GM19438 (cell line): Measurements from ENCODE around the gene PLXDC2.

Experiments
- ATAC-seq: cut with Tn5 transposase; IDR thresholded peaks from one replicate; pipeline ENCODE4 v1.9.1; 2021; ENCODE audit warnings: low read depth; ENCODE audit not compliant: unreplicated experiment

PLXDC2 gene

GRCh38 chr10:19848226-19848985 is 32.2 kb downstream of the PLXDC2 start:
- no peak for ATAC-seq

GRCh38 chr10:19853831-19854230 is 37.6 kb downstream of the PLXDC2 start:
- no peak for ATAC-seq

GRCh38 chr10:19857876-19858275 is 41.6 kb downstream of the PLXDC2 start:
- ATAC-seq = no peak

- ATAC-seq = no peak
These were observed 43.9 kb downstream of the PLXDC2 start for GRCh38 chr10:19860107-19860506.

DNA sequence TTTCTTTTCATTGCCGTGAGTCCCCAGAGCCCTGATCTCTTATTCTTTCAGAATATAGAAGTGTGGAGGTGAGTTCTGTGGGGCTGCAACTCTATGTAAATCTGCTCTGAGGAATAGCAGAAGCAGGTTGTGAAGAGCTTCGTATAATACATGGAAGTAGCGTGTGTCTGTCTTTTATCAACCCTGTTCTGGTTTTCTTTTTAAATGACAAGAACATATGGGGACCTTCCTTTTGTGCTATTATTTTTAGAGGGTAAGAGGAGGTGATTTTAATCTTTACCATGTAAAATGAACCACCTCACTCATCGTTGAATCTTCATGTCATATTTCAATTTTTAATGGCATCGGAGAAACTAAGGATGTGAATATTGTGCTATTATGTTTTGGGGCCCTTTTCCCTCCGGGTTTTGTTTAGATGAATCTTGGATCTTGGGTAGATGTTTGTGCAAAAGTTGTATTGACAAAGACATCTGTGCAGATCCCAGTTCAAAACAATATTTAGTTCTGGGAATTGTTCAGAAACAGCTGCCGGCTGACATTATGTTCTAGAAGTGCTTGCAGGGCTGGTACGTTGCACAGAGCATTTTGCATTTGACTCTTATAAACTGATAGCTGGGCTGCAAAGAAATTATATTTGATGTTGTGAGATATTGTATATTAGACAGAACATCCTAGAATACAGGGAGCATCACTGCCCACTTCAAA is 46.7 kb downstream of the PLXDC2 start:
- no peak for ATAC-seq

DNA sequence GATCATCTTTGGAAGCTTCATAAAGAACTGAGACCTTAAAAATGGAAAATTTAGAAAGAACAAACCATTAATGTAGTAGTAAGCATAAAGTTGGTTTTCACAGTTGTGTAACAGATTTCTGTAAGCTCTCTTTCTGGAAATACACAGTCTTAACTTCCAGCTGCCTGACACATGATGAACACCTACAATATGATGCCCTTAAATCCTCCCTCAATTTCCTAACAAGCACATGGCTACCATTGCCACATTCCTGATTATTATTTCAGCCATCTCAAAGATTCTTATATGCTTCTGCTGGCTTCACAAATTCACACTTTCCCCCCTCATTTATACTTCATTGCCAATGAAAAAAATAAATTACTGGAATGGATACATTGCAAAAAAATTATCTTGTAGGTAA is 49.4 kb downstream of the PLXDC2 start:
- ATAC-seq = no peak

GRCh38 chr10:19869370-19869769 is 53.1 kb downstream of the PLXDC2 start:
- ATAC-seq = no peak

- ATAC-seq = no peak
These were observed 56.5 kb downstream of the PLXDC2 start for GRCh38 chr10:19872504-19873271.

DNA sequence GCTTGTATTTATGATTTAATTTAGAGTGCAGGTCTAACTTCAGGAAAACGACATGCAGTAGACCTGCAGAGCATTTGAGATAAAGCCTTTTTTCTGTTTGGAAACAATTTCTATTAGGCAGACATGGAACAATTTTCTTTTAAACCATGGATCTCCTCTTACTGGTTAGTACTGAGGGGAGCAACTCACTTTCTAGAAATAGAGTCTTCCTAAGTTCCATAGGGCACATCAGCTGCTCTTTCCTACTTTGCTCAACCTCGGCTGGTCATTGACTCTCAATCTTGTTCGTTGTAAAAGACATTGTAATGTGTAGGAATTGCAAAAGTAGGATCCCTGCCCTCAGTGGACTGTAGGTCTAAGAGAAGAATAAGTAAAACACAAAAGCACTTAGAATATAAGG is 58.0 kb downstream of the PLXDC2 start:
- no peak for ATAC-seq

DNA sequence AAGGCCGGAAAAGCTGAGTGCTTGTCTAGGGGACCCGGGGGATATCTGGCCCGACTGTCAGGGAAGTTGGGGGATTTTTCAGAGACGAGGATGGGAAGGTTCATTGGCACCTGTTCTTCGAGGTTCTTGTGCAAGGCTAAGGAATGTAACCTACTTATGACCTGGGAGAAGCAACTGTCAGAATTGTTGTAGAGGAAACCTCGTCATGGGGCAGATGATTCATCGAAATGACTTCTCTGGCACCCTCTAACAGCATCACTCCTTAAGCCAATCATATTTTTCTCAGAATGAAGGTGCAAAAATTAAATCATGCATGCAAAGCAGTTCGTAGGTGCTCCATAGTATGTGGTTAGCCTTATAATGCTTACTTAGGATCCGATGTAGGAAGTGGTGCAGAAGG is 58.6 kb downstream of the PLXDC2 start:
- no peak for ATAC-seq

- no peak for ATAC-seq
These were observed 60.3 kb downstream of the PLXDC2 start for GRCh38 chr10:19876570-19876969.

GRCh38 chr10:19877466-19878255 is 61.4 kb downstream of the PLXDC2 start:
- ATAC-seq = no peak

DNA sequence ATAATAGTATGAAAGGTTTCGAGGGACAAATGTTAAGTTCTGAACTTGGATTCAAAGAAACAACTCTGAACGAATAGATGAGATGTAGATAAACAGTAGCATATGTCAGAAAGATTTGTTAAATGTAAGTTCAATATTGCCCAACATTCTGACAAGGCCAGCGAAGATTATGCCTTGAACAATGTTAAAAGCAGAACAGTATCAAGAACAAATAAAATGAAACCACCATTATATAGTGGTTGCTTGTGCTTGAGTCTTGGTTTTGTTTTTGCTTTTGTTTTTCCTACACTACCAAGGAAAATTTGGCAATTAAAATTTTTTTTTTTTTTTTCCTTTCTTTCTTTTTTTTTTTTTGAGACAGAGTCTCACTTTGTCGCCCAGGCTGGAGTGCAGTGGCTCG is 66.4 kb downstream of the PLXDC2 start:
- ATAC-seq = no peak

DNA sequence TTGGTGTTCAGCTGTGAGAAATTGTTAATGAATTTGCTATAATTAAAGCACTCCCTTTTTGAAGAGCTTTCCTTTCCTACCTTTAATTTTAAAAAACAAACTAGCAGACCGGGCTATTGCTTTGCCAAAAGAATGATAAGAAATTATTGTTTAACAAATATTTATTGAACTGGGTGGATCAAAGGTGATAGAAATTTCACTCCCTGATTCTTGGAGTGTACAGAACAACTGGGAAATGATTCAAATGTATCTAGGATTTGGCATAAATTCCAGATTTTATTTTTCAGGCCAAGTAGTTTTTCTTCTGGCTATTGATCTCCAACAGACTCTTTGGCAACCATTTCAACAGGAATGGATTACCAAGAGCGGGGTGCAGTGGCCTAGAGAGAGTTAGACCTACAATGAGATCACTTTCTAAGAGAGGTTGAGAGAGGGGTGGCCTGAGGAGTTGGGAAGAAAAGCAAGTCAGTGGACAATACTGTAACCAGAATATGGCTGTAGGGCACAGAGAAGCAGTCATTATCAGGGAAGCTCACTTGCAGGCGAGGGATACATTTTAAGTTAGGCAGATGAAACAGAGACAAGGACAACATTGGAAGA is 71.9 kb downstream of the PLXDC2 start:
- ATAC-seq = no peak

DNA sequence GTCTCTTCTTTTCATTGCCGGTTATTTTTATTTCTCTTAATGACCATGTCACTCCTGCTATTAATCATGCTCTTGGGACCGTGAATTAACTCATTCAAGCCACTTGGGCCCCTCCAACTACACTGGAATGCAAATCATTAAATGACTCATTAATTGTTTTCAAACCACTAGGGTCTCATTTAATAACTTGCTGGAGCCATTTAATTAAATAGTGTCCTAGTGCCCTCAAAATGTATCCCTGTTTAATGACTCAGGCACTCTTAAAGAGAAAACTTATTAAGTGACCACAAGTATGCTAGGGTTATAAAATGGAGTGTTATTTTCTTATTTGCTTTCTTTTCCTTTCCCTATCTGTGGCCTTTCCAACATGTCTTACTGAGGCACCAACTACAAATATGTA is 73.0 kb downstream of the PLXDC2 start:
- no peak for ATAC-seq

- no peak for ATAC-seq
These were observed 75.2 kb downstream of the PLXDC2 start for GRCh38 chr10:19891429-19891828.

DNA sequence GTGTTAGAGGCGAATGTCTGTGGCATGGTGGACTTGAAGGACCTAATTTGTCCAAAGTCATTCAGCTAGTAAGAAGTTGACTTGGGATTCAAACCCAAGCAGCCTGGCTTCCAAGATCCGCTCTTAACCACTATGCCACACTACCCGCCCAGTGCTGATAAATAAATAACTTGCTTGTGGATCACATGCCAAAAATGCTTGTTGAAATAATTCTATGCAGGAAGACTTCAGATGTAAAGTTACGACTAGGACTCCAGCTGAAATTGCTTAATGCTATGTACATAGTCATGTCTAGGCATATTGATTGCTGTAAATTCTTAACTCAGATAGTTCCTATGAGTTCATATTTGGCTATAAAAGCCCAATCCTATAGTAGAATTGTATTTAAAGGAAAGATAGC is 76.0 kb downstream of the PLXDC2 start:
- no peak for ATAC-seq

GRCh38 chr10:19892677-19893076 is 76.4 kb downstream of the PLXDC2 start:
- ATAC-seq = no peak

DNA sequence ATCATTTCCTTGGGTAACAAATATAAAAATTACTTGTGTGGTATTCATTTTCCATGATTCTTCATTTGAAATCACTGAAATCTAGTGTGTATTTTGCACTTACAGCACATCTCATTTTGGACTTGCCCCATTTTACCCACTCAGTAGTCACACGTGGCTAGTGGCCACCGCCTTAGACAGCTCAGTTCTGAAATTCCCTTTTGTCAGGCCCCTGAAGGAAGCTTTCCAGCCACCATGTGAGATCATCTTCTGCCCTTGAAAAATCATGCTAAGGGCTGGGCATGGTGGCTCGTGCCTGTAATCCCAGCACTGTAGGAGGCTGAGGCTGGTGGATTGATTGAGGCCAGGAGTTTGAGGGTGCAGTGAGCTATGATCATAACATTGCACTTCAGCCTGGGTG is 79.3 kb downstream of the PLXDC2 start:
- no peak for ATAC-seq

GRCh38 chr10:19902456-19902855 is 86.2 kb downstream of the PLXDC2 start:
- no peak for ATAC-seq
